HUES6 (cell line): ENCODE data around the gene CANX.
A peak's percentile ranks its signal among the peaks of the same experiment; 100 is the strongest.

Experiments used
- H3K27ac ChIP-seq: 2 replicates; pipeline ENCODE4 v1.7.0; 2013; ENCODE audit warnings: low read depth, mild to moderate bottlenecking, low read length, inconsistent platforms
- H3K27me3 ChIP-seq: 2 replicates; pipeline ENCODE4 v1.6.1; 2013; ENCODE audit warnings: low read length; ENCODE audit not compliant: control insufficient read depth, insufficient read depth
- H3K36me3 ChIP-seq: 2 replicates; pipeline ENCODE4 v1.6.1; 2013; ENCODE audit warnings: low read length; ENCODE audit not compliant: control insufficient read depth, insufficient read depth
- H3K4me1 ChIP-seq: 2 replicates; pipeline ENCODE4 v1.6.1; 2013; ENCODE audit warnings: low read length; ENCODE audit not compliant: control insufficient read depth, insufficient read depth
- H3K4me3 ChIP-seq: 2 replicates; pipeline ENCODE4 v1.5.1; 2013; ENCODE audit warnings: low read depth, low read length
- H3K9ac ChIP-seq: one replicate; pipeline ENCODE4 v1.6.1; 2013; ENCODE audit warnings: mild to moderate bottlenecking, low read length
- H3K9me3 ChIP-seq: 2 replicates; pipeline ENCODE4 v1.6.1; 2013; ENCODE audit warnings: low read depth, low read length; ENCODE audit not compliant: control insufficient read depth, insufficient read depth

The CANX gene

GRCh38 chr5:179700401-179700918 lies 1.7 kb downstream of the CANX start:
- Histone ChIP-seq H3K36me3 (peaks cover 34% of the 10 kb centered on the region), H3K27me3 (no peaks in the 10 kb centered on the region), H3K9me3 (no peaks in the 10 kb centered on the region), H3K4me1 (peaks cover 8% of the 10 kb centered on the region; the same call in 1 of the 2 replicates), H3K9ac (no peak overlapping the region), H3K27ac (no peak overlapping the region), H3K4me3 (peak overlapping the region; percentile 94)

- H3K27ac ChIP-seq, result no peak overlapping the region
- no peaks in the 10 kb centered on the region for H3K27me3 ChIP-seq
- no peaks in the 10 kb centered on the region for H3K4me1 ChIP-seq
- no peaks in the 10 kb centered on the region for H3K9me3 ChIP-seq
- H3K4me3 ChIP-seq, result no peak overlapping the region
- peaks cover 94% of the 10 kb centered on the region for H3K36me3 ChIP-seq
- no peak overlapping the region for H3K9ac ChIP-seq
Observed at GRCh38 chr5:179716286-179716685, 17.5 kb downstream of the CANX start.

- H3K4me1 ChIP-seq, result no peaks in the 10 kb centered on the region
Observed at GRCh38 chr5:179720222-179720621, 21.5 kb downstream of the CANX start.

GRCh38 chr5:179724163-179724562 lies 25.4 kb downstream of the CANX start:
- no peak overlapping the region for H3K4me3 ChIP-seq
- no peaks in the 10 kb centered on the region for H3K9me3 ChIP-seq
- H3K27me3 ChIP-seq, result no peaks in the 10 kb centered on the region
- no peaks in the 10 kb centered on the region for H3K4me1 ChIP-seq
- peaks cover 99% of the 10 kb centered on the region for H3K36me3 ChIP-seq
- H3K9ac ChIP-seq, result no peak overlapping the region
- H3K27ac ChIP-seq, result no peak overlapping the region

More at GRCh38 chr5:179720222-179720621, 21.5 kb downstream of the CANX start:
- H3K9ac ChIP-seq, result no peak overlapping the region
- H3K9me3 ChIP-seq, result no peaks in the 10 kb centered on the region
- H3K36me3 ChIP-seq, result peaks cover 99% of the 10 kb centered on the region
- H3K4me3 ChIP-seq, result no peak overlapping the region
- H3K27me3 ChIP-seq, result no peaks in the 10 kb centered on the region
- H3K27ac ChIP-seq, result no peak overlapping the region

- Histone ChIP-seq H3K27me3 (no peaks in the 10 kb centered on the region), H3K36me3 (peaks cover 89% of the 10 kb centered on the region), H3K9me3 (no peaks in the 10 kb centered on the region), H3K27ac (no peak overlapping the region), H3K4me1 (peaks cover 6% of the 10 kb centered on the region; the same call in 1 of the 2 replicates), H3K9ac (no peak overlapping the region), H3K4me3 (no peak overlapping the region)
Observed at GRCh38 chr5:179727106-179727505, 28.3 kb downstream of the CANX start.

- no peaks in the 10 kb centered on the region for H3K27me3 ChIP-seq
- peaks cover 6% of the 10 kb centered on the region; the same call in 1 of the 2 replicates for H3K4me1 ChIP-seq
- no peak overlapping the region for H3K27ac ChIP-seq
- no peak overlapping the region for H3K9ac ChIP-seq
- no peaks in the 10 kb centered on the region for H3K9me3 ChIP-seq
- peaks cover 67% of the 10 kb centered on the region for H3K36me3 ChIP-seq
- no peak overlapping the region for H3K4me3 ChIP-seq
Observed at GRCh38 chr5:179729303-179729702, 30.5 kb downstream of the CANX start.

GRCh38 chr5:179729727-179730126 lies 31.0 kb downstream of the CANX start:
- H3K9me3 ChIP-seq, result no peaks in the 10 kb centered on the region
- H3K36me3 ChIP-seq, result peaks cover 63% of the 10 kb centered on the region
- no peak overlapping the region for H3K9ac ChIP-seq
- H3K27ac ChIP-seq, result no peak overlapping the region
- no peak overlapping the region for H3K4me3 ChIP-seq
- H3K27me3 ChIP-seq, result no peaks in the 10 kb centered on the region
- peaks cover 6% of the 10 kb centered on the region; the same call in 1 of the 2 replicates for H3K4me1 ChIP-seq

- Histone ChIP-seq H3K9me3 (no peaks in the 10 kb centered on the region), H3K27me3 (no peaks in the 10 kb centered on the region), H3K36me3 (peaks cover 57% of the 10 kb centered on the region), H3K27ac (no peak overlapping the region), H3K9ac (no peak overlapping the region), H3K4me3 (no peak overlapping the region), H3K4me1 (peaks cover 6% of the 10 kb centered on the region; the same call in 1 of the 2 replicates)
Observed at GRCh38 chr5:179730356-179730755, 31.6 kb downstream of the CANX start.

- no peaks in the 10 kb centered on the region for H3K27me3 ChIP-seq
- no peaks in the 10 kb centered on the region for H3K9me3 ChIP-seq
- H3K9ac ChIP-seq, result no peak overlapping the region
- H3K27ac ChIP-seq, result no peak overlapping the region
- no peak overlapping the region for H3K4me3 ChIP-seq
- H3K36me3 ChIP-seq, result peaks cover 53% of the 10 kb centered on the region
- H3K4me1 ChIP-seq, result peaks cover 6% of the 10 kb centered on the region; the same call in 1 of the 2 replicates
Observed at GRCh38 chr5:179730852-179731251, 32.1 kb downstream of the CANX start.

GRCh38 chr5:179731791-179732411 lies 33.1 kb downstream of the CANX start:
- H3K36me3 ChIP-seq, result peaks cover 42% of the 10 kb centered on the region
- H3K9ac ChIP-seq, result no peak overlapping the region
- H3K27ac ChIP-seq, result 0 out of 2 replicates have a peak overlapping the region, but pooled peaks have one; percentile 26
- no peaks in the 10 kb centered on the region for H3K9me3 ChIP-seq
- no peaks in the 10 kb centered on the region for H3K27me3 ChIP-seq
- H3K4me1 ChIP-seq, result peaks cover 6% of the 10 kb centered on the region; the same call in 1 of the 2 replicates
- peak overlapping the region; percentile 86 for H3K4me3 ChIP-seq

- Histone ChIP-seq H3K36me3 (peaks cover 42% of the 10 kb centered on the region), H3K4me3 (peak within 1 kb of the TSS; percentile 86), H3K27ac (peak within 1 kb of the TSS; percentile 91), H3K4me1 (peaks cover 6% of the 10 kb centered on the region; the same call in 1 of the 2 replicates), H3K9me3 (no peaks in the 10 kb centered on the region), H3K27me3 (no peaks in the 10 kb centered on the region), H3K9ac (peak within 1 kb of the TSS; percentile 99)
Observed at GRCh38 chr5:179732412-179732917, 33.7 kb downstream of the CANX start, which contains the start of gene MAML1. Gene MAML1, plus strand, starts transcription at chr5:179732822. Its CDS starts 291 bp downstream, at chr5:179733113.
